Measurements from ENCODE around the gene UNC13A.

DNA sequence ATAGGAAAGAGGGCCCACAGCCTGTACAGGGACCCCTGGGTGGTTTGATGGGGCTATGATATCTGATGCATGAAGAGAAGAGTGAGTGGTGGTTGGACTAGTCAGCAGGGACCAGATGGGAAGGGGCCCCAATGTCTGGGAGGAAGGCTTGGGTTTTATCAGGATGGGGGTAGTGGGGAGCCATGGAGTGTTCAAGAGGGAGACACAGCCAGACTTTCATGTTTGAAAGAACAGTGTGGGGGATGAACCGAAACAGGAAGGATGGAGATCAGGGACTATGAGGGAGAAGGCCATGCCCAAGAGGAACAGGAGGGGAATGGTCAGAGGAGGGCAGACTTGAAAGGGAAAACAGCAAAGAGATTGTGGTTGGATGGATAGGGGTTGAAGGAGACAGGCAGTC lies 63.1 kb downstream of the UNC13A start:
- TF ChIP-seq, protein P1, sequence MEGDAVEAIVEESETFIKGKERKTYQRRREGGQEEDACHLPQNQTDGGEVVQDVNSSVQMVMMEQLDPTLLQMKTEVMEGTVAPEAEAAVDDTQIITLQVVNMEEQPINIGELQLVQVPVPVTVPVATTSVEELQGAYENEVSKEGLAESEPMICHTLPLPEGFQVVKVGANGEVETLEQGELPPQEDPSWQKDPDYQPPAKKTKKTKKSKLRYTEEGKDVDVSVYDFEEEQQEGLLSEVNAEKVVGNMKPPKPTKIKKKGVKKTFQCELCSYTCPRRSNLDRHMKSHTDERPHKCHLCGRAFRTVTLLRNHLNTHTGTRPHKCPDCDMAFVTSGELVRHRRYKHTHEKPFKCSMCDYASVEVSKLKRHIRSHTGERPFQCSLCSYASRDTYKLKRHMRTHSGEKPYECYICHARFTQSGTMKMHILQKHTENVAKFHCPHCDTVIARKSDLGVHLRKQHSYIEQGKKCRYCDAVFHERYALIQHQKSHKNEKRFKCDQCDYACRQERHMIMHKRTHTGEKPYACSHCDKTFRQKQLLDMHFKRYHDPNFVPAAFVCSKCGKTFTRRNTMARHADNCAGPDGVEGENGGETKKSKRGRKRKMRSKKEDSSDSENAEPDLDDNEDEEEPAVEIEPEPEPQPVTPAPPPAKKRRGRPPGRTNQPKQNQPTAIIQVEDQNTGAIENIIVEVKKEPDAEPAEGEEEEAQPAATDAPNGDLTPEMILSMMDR (IDR thresholded peaks at IDR 0.05; ENCODE audit: insufficient read depth, low read depth, low read length): no peak
- no peak for TF ChIP-seq EZH2 (IDR thresholded peaks at IDR 0.05; ENCODE audit: insufficient read depth, low read length)
